EL (cell line): Measurements from ENCODE around the gene IFFO2.
A peak's percentile ranks its signal among the peaks of the same experiment; 100 is the strongest.

ENCODE experiments used
- DNase-seq: peaks from one replicate; pipeline ENCODE4 v3.0.0-alpha.2; 2016

IFFO2 gene

DNA sequence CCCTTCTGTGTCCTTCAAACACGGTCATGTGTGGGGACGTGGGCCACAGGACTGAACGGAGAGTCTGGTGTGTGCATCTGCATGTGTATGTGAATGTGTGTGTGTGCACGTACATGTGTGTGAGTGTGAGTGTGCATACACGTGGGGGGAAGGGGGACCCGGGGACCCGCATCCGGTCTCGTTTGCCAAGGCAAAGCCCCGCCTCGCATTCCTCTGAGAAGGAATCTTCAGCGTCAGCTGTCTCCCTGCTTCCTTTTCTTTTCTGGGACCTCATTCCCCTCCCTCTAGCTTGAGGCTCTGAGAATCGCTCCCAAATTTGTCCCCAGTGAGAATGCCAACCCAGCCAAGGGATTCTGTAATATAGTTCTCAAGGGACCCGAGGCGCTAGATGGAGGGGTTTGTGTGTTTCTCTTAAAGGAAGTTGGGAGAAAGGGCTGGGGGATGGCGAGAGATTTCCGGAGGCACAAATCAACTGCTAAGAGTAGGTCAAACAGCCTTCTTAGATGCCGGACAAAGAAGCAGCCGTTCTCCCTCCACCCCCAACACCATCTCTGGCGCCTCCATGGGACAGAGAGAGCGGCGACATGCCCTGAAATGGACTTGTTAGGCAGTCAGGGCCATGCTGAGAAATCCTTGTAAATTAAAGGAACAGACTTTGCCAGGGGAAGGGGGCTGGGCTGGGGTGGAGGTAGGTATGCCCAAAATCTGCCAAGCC lies 6.6 kb downstream of the IFFO2 start:
- DNase-seq, result peak; percentile 81

DNA sequence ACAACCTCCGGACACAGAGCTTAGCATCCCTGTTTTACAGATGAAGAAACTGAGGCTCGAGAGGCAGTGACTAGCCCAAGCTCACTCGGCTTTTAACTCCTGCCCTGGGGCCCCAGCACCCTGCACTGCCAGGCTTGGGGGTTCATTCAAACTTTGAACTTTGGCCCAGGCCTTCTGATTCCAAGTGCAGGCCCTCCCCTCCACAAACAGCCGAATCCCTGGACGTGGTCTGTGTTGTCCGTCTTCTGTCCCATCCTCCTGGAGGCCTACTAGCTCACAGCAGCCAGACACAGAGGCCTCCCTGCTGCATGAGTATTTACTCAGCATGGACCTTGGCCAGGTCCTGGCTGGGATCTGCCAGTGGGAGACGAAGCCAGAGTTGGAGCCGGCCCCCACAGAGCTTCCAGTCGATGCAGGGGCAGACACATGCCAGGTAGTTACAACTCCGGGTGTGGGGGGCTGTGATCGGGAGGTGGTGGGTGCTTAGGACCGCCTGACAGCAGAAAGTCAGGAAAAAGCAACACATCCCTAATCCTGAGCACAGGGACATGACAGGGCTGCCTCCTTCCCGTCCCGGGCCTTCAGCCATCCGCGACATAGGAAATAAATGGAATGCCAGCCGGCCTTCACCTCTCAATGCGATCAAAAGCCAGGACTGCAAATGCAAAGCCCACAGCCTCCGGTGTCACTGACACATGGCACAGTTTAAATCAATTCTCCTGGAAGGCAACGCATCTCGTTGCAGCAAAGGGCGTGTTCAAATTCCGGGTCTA lies 7.4 kb downstream of the IFFO2 start:
- DNase-seq, result peak; percentile 71

GRCh38 chr1:18948048-18948912 lies 8.2 kb downstream of the IFFO2 start:
- peak; percentile 72 for DNase-seq

- DNase-seq, result no peak
These were observed 8.9 kb downstream of the IFFO2 start for GRCh38 chr1:18947570-18947969.

GRCh38 chr1:18946550-18947381 lies 9.7 kb downstream of the IFFO2 start:
- DNase-seq, result peak; percentile 34

DNA sequence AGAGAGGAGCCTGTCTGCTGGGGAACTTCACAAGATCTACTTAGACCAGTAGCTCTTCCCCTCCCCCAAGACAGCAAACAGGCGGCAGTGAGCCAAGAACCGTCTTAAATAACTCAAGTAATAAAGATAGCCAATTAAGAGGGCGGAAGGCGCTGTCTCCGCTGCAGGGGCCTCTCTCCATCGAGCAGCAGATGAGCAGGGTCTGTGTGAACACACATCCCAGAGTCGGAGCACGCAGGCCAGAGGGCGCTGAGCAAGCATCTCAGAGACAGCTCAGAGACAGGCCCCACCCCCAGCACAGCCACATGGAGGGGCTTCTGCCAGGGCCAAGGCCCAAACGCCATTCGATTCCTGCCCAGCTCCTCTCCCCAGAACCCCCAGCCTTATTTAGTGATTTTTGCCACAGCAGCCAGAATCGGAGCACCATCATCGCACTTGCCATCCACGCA lies 11.1 kb downstream of the IFFO2 start:
- DNase-seq, result peak; percentile 29

- DNase-seq, result no peak
These were observed 11.7 kb downstream of the IFFO2 start for GRCh38 chr1:18944810-18945209.

DNA sequence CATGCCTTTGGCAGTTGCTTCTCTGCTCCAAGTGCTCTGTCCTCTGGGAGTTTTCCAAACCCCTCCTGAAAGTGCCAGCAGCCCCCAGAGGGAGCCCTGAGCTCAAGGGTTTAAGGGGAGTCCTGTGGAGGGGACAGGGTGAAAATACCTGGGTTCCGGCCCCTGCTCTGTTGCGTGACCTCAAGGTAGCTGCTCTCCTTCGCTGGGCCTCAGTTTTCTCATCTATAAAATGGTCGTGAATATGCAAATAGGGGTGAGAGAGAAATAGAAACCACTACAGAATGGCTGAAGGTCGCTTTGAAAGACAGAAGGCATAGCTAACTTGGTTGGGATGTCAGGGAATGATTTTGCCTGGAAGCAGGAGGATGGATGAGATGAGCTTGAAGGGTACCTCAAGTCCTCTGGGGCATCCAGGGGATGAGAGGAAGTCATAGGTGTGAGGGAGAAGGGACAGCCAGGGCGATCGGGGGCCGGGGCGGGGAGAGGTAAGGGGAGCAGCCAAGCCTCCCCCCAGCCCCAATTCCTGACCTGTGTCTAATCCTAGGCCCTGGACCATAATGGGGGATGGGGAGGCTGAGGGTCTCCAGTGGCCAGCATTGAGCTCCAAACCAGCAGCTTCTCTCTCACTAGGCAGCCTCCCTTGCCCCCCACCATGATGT lies 12.4 kb downstream of the IFFO2 start:
- DNase-seq, result no peak

DNA sequence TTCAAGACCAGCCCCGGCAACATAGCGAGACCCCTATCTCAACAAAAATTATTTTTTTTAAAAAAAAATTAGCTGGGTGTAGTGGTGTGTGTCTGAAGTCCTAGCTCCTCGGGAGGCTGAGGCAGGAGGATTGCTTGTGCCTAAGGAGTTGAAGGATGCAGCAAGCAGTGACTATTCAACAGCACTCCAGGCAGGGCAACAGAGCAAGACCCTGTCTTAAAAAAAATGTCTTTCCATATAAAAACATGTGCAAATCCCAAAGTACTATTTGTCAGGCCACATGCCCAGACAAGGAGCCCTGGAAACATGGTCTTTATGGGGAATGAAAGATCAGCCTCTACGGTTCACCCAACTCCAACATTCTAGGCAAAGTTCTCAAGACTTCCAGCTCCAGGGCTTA lies 13.3 kb downstream of the IFFO2 start:
- DNase-seq, result no peak

GRCh38 chr1:18942340-18942739 lies 14.1 kb downstream of the IFFO2 start:
- no peak for DNase-seq

GRCh38 chr1:18941221-18942141 lies 15.0 kb downstream of the IFFO2 start:
- no peak for DNase-seq

GRCh38 chr1:18940303-18941020 lies 16.0 kb downstream of the IFFO2 start:
- DNase-seq, result no peak

DNA sequence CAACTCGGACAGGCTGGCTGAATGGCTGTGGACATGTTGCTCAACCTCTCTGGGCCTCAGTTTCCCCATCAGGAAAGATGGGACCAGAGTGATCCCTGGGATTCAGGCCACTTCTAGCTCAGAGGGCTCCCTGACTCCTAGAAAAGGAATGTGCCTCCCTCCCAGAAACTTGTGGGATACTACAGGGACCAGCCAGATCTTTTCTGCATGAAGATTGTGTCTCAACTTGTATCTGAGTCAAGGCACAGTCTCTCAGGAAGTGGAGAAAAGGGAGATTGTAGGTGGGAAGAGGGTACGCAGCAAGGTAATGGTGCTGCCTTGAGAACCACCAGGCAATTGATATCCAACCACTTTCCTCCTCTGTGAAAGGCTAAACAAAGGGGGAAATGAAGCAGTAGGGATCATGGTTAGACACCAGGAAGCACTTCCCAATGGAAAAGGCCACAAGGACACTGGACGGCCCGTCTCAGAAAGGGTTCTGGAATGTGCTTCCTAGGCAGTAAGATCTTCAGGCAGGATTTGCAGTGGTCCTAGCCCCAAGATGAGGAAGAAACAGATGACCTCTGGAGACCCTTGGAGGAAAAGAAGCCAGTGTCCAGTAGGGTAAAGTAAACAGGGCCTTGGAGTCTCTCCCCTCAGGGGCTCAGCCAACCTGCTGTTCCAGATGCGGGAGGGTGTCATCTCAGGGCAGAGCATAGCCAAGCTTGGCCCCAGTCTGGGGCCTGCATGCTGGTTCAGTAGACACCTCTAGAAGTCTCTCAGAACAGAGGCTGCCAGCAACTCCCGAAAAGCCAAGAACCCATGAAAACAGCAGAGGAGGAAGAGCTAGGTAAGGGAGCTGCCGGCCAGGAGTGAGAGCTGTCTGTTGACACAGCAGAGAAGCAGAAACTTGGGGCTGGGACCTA lies 16.8 kb downstream of the IFFO2 start:
- peak; percentile 58 for DNase-seq

DNA sequence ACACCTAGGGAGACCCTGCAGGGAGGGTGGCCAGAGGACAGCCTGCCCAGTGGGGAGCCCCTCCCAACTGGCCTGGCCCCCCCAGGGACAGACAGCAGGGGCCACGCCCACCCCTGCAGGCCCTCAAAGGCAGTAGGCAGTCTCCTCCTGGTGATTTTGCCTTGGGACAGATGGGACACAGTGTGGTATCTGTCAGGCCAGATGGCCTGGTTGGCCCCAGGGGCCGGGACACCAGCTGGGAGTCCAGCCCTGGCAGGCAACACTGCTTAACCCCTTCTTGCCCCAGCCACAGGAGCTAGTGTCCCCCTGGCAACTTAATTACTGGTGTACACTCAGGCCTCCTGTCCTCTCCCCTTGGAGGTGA lies 17.8 kb downstream of the IFFO2 start:
- DNase-seq, result no peak

DNA sequence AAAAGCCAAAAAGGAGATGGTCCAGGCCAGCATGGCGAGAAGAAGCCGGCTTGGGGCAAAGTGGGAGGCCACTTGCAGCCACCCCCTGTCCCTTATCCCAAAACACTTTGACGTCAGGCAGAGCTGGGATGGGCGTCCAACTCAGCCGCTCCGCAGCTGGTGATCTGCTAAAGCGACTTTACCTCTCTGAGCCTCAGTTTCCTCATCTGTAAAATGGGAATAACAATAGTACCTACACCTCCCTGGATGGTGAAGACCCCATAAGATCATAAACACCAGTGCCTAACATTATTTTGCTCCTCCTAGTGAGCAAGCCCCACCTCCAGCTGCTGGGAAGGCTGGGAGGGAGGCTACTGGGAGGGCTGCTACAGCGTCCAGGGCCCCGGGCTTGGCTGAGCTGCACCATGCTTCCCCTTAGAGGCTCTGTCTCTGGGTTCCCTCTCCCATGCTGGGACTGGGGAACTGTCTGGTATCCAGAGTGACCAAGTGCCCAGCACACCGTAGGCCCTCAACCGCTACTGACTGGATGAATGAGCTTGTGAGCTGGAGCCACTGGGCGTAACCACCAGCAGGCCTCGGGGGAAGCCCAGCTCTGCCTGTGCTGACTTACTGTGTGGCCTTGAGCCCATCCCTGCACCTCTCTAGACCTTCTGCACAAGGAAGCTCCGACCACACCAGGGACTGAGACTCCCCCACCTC lies 18.3 kb downstream of the IFFO2 start:
- DNase-seq, result no peak

GRCh38 chr1:18937539-18937938 lies 18.9 kb downstream of the IFFO2 start:
- DNase-seq, result no peak

- no peak for DNase-seq
These were observed 19.5 kb downstream of the IFFO2 start for GRCh38 chr1:18936814-18937481.

- no peak for DNase-seq
These were observed 20.0 kb downstream of the IFFO2 start for GRCh38 chr1:18936471-18936813.
